Measurements from ENCODE around the gene HOXA6. TPM values are rescaled to one million over a fixed set of nuclear protein-coding genes. Genes with fewer than 3 reads are reported as not detected.

Gene HOXA6
- polyA plus RNA-seq, 1 donor from 2014 or later = not detected

- TF ChIP-seq EZH2 (IDR thresholded peaks at IDR 0.05; ENCODE audit: borderline replicate concordance, insufficient read depth, low read length, poor library complexity, severe bottlenecking) (peak; percentile 84), REST (IDR thresholded peaks at IDR 0.05; ENCODE audit: borderline replicate concordance) (no peak)
- no peaks in the 10 kb centered on the region for H3F3A ChIP-seq (ENCODE audit: insufficient read depth, low read length, poor library complexity, severe bottlenecking)
- H3K9me2 ChIP-seq (ENCODE audit: insufficient read depth, low read length) = no peaks in the 10 kb centered on the region
- H3K79me2 ChIP-seq (replicated peaks; ENCODE audit: insufficient read depth, low read length) = no peaks in the 10 kb centered on the region
- no peak within 1 kb of the TSS for H3K9ac ChIP-seq (ENCODE audit: low read length)
- H3K4me2 ChIP-seq (ENCODE audit: low read length) = no peak within 1 kb of the TSS
- no peaks in the 10 kb centered on the region for H4K20me1 ChIP-seq (ENCODE audit: insufficient read depth)
- no peak within 1 kb of the TSS for H2AFZ ChIP-seq (ENCODE audit: low read depth, low read length)
- peak within 1 kb of the TSS; percentile 63 for H3K4me3 ChIP-seq (ENCODE audit: low read length)
- peaks cover 3% of the 10 kb centered on the region for H3K9me3 ChIP-seq (ENCODE audit: low read length)
- no peak within 1 kb of the TSS for H3K27ac ChIP-seq (ENCODE audit: low read length)
- peaks cover 100% of the 10 kb centered on the region for H3K27me3 ChIP-seq (ENCODE audit: insufficient read depth, low read depth, low read length)
- no peaks in the 10 kb centered on the region for H3K36me3 ChIP-seq (ENCODE audit: insufficient read depth, low read length)
These were observed 51.4 kb downstream of the HOXA6 start, which contains the start of gene HOXA1 for GRCh38 chr7:27095897-27096767. Gene HOXA1, minus strand, starts transcription at chr7:27096000. Its CDS starts 88 bp downstream, at chr7:27095912.

Small RNA genes lying within 50 kb of the gene (small RNA-seq; reads per million reads assigned to genes)
- gene AC004080.5 (0 reads per million in 3 experiments), gene RF01977 (0 reads per million in 3 experiments), gene RF02140 (0 reads per million in 3 experiments), gene RF02141 (0 reads per million in 3 experiments)

Other genes with a start within 250 kb of the HOXA6 start
- not detected in 2 replicates for gene HOXA1, start 51.8 kb downstream of the HOXA6 start, polyA plus RNA-seq
- not detected in 2 replicates for gene HOXA2, start 45.1 kb downstream of the HOXA6 start, polyA plus RNA-seq
- not detected in 2 replicates for gene HOXA4, start 17.0 kb downstream of the HOXA6 start, polyA plus RNA-seq
- gene HOXA5, start 4.1 kb downstream of the HOXA6 start, polyA plus RNA-seq = not detected in 2 replicates
- gene HOXA3, start 4.8 kb upstream of the HOXA6 start, polyA plus RNA-seq = not detected in 2 replicates
- gene HOXA7, start 8.9 kb upstream of the HOXA6 start, polyA plus RNA-seq = not detected in 2 replicates
- gene HOXA9, start 17.8 kb upstream of the HOXA6 start, polyA plus RNA-seq = not detected in 2 replicates
- not detected in 2 replicates for gene HOXA10, start 26.5 kb upstream of the HOXA6 start, polyA plus RNA-seq
- gene HOXA11, start 37.5 kb upstream of the HOXA6 start, polyA plus RNA-seq = not detected in 2 replicates
- not detected in 2 replicates for gene HOXA13, start 52.3 kb upstream of the HOXA6 start, polyA plus RNA-seq
- not detected in 2 replicates for gene EVX1, start 95.0 kb upstream of the HOXA6 start, polyA plus RNA-seq

Data from neural cell (in vitro differentiated cells).